Esophagus muscularis mucosa (tissue), 4 donors: ENCODE results near the gene CCDC89.

ENCODE experiments used
- CTCF ChIP-seq, 3 experiments: fragments of 200-600 bp in 2 of 3; fragments of 450-650 bp in 1 of 3; sonication (generic) in 2 of 3; IDR thresholded peaks; one replicate each; pipeline ENCODE4 v1.5.1; 2017 to 2019; ENCODE audit warnings: antibody characterized with exemption in 3 of 3, mild to moderate bottlenecking in 2 of 3, moderate library complexity in 1 of 3
- EP300 ChIP-seq: sonication (generic); formaldehyde crosslinking; IDR thresholded peaks from one replicate; pipeline ENCODE4 v1.6.1; 2017; ENCODE audit warnings: antibody characterized with exemption
- POLR2A ChIP-seq: fragments of 450-650 bp; IDR thresholded peaks from one replicate; pipeline ENCODE4 v1.6.1; 2017; ENCODE audit warnings: antibody characterized with exemption, moderate library complexity, mild to moderate bottlenecking, low read depth
- POLR2AphosphoS5 ChIP-seq, 2 donors: sonication (generic); formaldehyde crosslinking; IDR thresholded peaks; one replicate each; pipeline ENCODE4 v1.6.1; 2017; ENCODE audit warnings: antibody characterized with exemption in 2 of 2

GRCh38 chr11:85725510-85726258 lies 39.7 kb upstream of the CCDC89 start:
- TF ChIP-seq CTCF (IDR thresholded peaks at IDR 0.05) (no peak), EP300 (no peak), POLR2A (no peak), POLR2AphosphoS5 (IDR thresholded peaks at IDR 0.05) (no peak)
